Right lobe of liver (tissue), 6 donors: Measurements from ENCODE around the gene TNFRSF1A. TPM values are rescaled to one million over a fixed set of nuclear protein-coding genes. Genes with fewer than 3 reads are reported as not detected.
A peak's percentile ranks its signal among the peaks of the same experiment; 100 is the strongest.

Source experiments
- ATAC-seq, 4 donors: fragments of 200-7000 bp; cut with Tn5 transposase; one replicate each; pipeline ENCODE4 v1.9.1; 2020; ENCODE audit warnings: mild to moderate bottlenecking in 4 of 4, moderate library complexity in 4 of 4
- DNase-seq, 3 donors: peaks; one replicate each; pipeline ENCODE4 v3.0.0-alpha.2; 2020
- H3K27ac ChIP-seq, 3 donors: fragments of 200-600 bp; one replicate each; pipeline ENCODE4 v1.8.0; 2022
- H3K27me3 ChIP-seq, 2 donors: fragments of 200-600 bp; one replicate each; pipeline ENCODE4 v1.8.0; 2022
- H3K36me3 ChIP-seq, 4 donors: fragments of 200-600 bp; sonication (generic) in 1 of 4; one replicate each; pipeline versions ENCODE4 v1.5.1 to v1.8.0; 2017 to 2022; ENCODE audit warnings: control low read depth in 1 of 4
- H3K4me1 ChIP-seq, 4 donors: fragments of 200-600 bp; sonication (generic) in 1 of 4; one replicate each; pipeline versions ENCODE4 v1.5.1 to v1.8.0; 2017 to 2022; ENCODE audit warnings: control low read depth in 1 of 4
- H3K4me3 ChIP-seq, 3 donors: fragments of 200-600 bp; one replicate each; pipeline ENCODE4 v1.8.0; 2022
- H3K9me3 ChIP-seq, 4 donors: fragments of 200-600 bp; sonication (generic) in 1 of 4; one replicate each; pipeline versions ENCODE4 v1.5.1 to v1.8.0; 2017 to 2022; ENCODE audit warnings: control low read depth in 1 of 4
- POLR2A ChIP-seq: fragments of 450-650 bp; IDR thresholded peaks from one replicate; pipeline ENCODE4 v1.6.1; 2017; ENCODE audit warnings: antibody characterized with exemption, mild to moderate bottlenecking
- WGBS: methylation state at CpG from one replicate; pipeline ENCODE4 v1.1.6; 2018; ENCODE audit warnings: low coverage, low lambda C conversion rate; ENCODE audit not compliant: insufficient coverage; ENCODE audit errors: missing lambda C conversion rate; 5-methylcytosine and 5-hydroxymethylcytosine counted together
- intact Hi-C, 2 donors: fragments of 100-400 bp; cut with DNase I; formaldehyde crosslinking; loops; one replicate each; pipeline versions ENCODE4 v1.11.2 to v1.14.1; 2022
- total RNA-seq, 6 experiments: library from RNA; depleted of rRNA in 2 of 6; stranded (reverse); fragments of >200 nt in 2 of 6; fragmentation: NEBNext Ultra II Directional in 3 of 6; extraction: Animal tissue kit (Norgen Biotek cat#: 25700) in 3 of 6; gene quantifications; one replicate each; pipeline versions ENCODE4 v1.1.0 to v1.2.4, GENCODE V29; 2016 to 2023
- TF ChIP-seq, protein P1 (sequence below), 4 donors: fragments of 200-600 bp in 3 of 4; fragments of 450-650 bp in 1 of 4; IDR thresholded peaks; one replicate each; pipeline versions ENCODE4 v1.5.1 to v1.8.0; 2016 to 2022; ENCODE audit warnings: antibody characterized with exemption in 4 of 4, mild to moderate bottlenecking in 2 of 4
- donor health status: DM: no; HTN: yes; CAD: no.
- donor health status: DM: no; HTN: no; CAD: no.
- donor health status: DM: no; HTN: no; CAD: no.
- donor health status: DM: no; HTN: yes; CAD: no.
- donor health status: DM: no; HTN: yes; CAD: no.

The TNFRSF1A gene
- total RNA-seq, 6 experiments from 2014 or later = 70.6 to 199 (median 117) TPM

DNA sequence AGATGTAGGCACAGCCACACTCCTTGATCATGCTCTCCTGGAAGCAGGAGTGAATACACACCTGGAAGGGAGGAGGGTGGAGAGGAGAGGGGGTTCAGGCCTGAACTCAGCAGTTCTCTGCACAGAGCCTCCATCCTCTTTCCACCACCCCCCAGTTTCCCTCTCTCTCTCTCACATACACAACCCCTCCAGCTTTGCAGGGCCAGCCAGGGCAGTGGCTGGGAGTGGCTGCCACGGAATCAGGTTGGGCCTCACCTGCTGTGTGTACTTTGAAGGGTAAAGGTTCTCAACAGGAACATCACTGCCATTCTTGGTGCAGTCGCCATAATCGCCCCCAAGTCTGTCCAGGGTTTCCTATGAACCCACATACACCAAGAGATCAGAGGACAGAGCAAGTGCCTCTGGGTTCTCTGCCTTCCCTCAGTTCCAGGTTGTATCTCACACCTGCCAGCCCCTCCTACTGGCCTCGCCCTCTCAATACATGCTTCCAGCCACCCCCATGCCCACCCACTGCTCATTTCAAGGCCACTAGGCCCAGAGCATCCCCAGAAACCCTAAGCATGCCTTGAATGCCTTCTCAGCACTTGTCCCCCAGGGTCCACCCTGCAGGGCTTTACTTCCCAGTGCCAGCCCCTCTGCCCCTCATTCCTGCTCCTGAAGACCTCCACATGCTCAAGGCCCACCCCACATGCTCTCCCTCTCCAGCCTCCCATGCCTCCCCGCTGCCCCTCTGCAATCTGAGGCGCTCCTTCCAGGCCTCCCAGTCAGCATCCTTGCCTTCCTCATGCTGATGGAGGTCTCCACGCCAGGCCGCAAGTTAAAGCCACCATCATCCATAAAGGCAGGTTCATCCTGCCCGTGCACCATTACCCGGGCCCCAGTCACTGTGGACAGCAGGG lies 12.9 kb upstream of the TNFRSF1A start:
- 88% methylated on average over 7 of the region's 10 CpGs for WGBS
- peaks cover 0 to 20% (median 4%) of the 10 kb centered on the region in 4 donors for H3K4me1 ChIP-seq
- no peak overlapping the region for H3K27ac ChIP-seq
- H3K9me3 ChIP-seq = no peaks in the 10 kb centered on the region
- ATAC-seq = no peak
- H3K27me3 ChIP-seq = no peaks in the 10 kb centered on the region
- no peaks in the 10 kb centered on the region for H3K36me3 ChIP-seq
- no peak overlapping the region for H3K4me3 ChIP-seq
- DNase-seq = no peak
- TF ChIP-seq POLR2A = no peak
- TF ChIP-seq, protein P1, sequence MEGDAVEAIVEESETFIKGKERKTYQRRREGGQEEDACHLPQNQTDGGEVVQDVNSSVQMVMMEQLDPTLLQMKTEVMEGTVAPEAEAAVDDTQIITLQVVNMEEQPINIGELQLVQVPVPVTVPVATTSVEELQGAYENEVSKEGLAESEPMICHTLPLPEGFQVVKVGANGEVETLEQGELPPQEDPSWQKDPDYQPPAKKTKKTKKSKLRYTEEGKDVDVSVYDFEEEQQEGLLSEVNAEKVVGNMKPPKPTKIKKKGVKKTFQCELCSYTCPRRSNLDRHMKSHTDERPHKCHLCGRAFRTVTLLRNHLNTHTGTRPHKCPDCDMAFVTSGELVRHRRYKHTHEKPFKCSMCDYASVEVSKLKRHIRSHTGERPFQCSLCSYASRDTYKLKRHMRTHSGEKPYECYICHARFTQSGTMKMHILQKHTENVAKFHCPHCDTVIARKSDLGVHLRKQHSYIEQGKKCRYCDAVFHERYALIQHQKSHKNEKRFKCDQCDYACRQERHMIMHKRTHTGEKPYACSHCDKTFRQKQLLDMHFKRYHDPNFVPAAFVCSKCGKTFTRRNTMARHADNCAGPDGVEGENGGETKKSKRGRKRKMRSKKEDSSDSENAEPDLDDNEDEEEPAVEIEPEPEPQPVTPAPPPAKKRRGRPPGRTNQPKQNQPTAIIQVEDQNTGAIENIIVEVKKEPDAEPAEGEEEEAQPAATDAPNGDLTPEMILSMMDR (IDR thresholded peaks at IDR 0.05) = no peak
- intact Hi-C loops = no loop called here

DNA sequence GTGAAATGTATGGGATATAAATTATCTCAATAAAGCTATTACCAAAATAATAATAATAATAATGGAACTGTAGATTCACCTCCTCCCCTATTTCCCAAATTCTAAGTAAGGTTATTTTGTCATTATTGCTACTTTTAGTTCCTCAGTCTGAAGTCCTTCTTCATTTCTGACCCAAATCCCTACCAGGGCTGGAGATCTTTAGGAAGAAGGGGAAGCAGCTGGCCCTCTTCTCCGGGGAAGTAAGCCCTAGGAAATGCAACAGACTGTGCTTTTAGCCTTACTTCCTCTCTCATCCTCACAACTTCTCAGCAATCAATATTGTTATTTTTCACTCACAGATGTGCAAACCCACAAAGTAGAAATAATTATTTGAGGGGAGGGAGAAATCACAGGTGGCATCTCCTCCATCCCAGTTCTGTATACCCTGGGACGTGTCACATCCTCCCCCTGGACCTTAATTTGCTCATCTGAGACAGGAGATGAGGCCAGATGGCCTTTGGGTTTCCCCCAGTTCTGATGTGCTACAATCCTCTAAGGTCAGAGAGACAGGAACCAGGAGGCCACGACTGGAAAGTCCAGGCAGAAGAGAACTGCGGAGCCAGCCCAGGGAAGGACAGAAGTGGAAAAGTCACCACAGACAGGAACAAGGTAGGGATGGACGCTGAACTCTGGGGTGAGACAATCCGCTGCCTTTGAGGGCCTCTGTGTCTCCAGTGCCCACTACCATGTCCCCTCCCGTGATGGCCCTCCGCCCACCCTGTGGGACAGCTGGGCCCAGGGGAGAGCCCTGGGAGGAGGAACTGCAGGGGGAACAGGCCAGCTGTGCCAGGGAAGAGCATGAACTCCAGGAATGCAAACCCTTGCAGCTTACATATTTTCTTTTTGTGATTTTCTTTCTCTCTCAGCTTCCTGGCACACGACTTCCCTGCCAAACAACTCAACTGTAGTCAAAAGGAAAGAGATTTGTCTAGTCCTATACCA lies 10.6 kb upstream of the TNFRSF1A start:
- peak; percentile 10 to 52 (median 26) for ATAC-seq
- Histone ChIP-seq H3K9me3 (no peaks in the 10 kb centered on the region), H3K27ac (peak overlapping the region; percentile 6 to 27 (median 16)), H3K4me3 (no peak overlapping the region), H3K4me1 (peaks cover 0 to 5% (median 0%) of the 10 kb centered on the region in 4 donors), H3K27me3 (no peaks in the 10 kb centered on the region), H3K36me3 (no peaks in the 10 kb centered on the region)
- intact Hi-C loops = no loop called here
- WGBS = 43% methylated on average over 4 of the region's 9 CpGs
- DNase-seq = no peak
- TF ChIP-seq, protein P1 (IDR thresholded peaks at IDR 0.05) = no peak
- no peak for TF ChIP-seq POLR2A

DNA sequence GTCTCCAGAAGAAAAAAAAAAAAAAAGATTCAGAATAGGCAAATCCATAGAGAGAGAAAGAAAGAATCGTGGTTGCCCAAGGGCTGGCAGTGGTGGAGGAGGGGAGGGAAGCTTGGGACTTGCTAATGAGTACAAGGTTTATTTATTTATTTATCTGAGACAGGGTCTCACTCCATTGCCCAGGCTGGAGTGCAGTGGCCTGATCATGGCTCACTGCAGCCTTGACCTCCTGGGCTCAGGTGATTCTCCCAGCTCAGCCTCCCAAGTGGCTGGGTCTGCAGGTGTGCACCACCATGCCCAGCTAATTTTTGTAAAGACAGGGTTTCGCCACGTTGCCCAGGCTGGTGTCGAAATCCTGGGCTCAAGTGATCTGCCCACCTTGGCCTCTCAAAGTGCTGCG lies 9.7 kb upstream of the TNFRSF1A start:
- no peak overlapping the region for H3K27ac ChIP-seq
- no peak for ATAC-seq
- H3K4me3 ChIP-seq = no peak overlapping the region
- no peak for TF ChIP-seq POLR2A
- TF ChIP-seq, protein P1 (IDR thresholded peaks at IDR 0.05) = no peak
- H3K4me1 ChIP-seq = peaks cover 0 to 4% (median 0%) of the 10 kb centered on the region in 4 donors
- no peak for DNase-seq
- intact Hi-C loops = no loop called here
- no peaks in the 10 kb centered on the region for H3K36me3 ChIP-seq
- 59% methylated on average over 3 of the region's 5 CpGs for WGBS
- no peaks in the 10 kb centered on the region for H3K27me3 ChIP-seq
- no peaks in the 10 kb centered on the region for H3K9me3 ChIP-seq

DNA sequence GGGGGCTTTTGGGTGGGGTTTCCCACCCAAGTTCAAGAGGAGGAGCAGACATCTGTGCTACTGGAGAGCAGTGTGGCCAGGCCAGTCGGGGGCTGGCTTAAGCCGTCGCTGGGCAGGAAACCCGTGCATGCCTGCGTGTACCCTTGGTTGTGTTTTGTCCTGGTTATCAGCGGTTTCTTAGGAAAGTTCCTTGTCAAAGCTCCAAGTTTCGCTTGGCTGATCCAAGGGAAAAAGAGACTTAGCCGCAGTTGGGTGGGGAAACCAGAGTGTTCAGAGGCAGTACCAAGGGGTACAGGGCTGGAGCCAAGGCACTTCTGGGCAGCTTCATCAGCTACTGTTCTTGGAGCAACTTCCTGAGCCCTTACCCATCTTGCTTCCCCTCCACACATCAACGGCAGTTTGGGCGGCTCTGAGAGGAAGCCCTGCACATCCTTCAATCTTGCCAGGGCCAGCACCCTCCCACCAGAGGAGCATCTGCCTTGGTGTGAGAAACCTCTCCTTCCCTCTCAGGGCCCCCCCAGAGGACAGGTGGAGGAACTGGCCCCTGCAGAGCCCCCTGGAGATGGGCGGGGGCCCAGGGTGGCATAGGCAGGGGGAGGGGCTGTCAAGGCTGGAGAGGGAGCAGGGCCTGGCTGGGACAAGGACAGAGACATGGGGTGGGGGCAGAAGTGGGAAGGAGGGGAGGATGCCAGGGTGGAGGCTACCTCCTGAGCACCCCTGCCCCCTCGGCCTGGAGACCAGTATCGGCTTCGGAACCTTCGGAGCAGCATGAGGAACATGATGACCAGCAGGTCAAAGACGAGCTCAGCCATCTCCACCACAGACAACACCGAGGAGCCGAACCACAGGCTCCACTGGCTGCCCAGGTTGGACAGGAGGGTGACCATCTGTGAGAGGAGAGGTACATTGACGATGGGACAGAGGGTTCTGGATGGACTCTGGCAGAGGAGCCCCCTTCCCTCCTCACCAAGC lies 5.8 kb upstream of the TNFRSF1A start:
- DNase-seq = peak in 2 of 3 donors; percentile 46 to 64

More for the DNA sequence above, 5.8 kb upstream of the TNFRSF1A start:
- no peak for TF ChIP-seq POLR2A
- TF ChIP-seq, protein P1 (IDR thresholded peaks at IDR 0.05) = no peak
- intact Hi-C loops = no loop called here
- Histone ChIP-seq H3K4me3 (no peak overlapping the region), H3K27me3 (no peaks in the 10 kb centered on the region), H3K9me3 (no peaks in the 10 kb centered on the region), H3K36me3 (no peaks in the 10 kb centered on the region), H3K27ac (peak overlapping the region in 2 of 3 donors; percentile 33 to 66), H3K4me1 (peaks cover 0 to 11% (median under 1%) of the 10 kb centered on the region in 4 donors)
- 45% methylated on average over 10 of the region's 19 CpGs for WGBS
- ATAC-seq = peak; percentile 46 to 70 (median 63)
